ENCODE measurements around the gene GUCY2C. TPM values are rescaled to one million over a fixed set of nuclear protein-coding genes. Genes with fewer than 3 reads are reported as not detected.

GUCY2C gene
- total and polyA plus RNA-seq, 2 donors (not counting 3 experiments of a cell fraction or from before 2014, with no cell fraction given), result not detected

GRCh38 chr12:14650789-14651188 is 45.6 kb downstream of the GUCY2C start:
- no peak for TF ChIP-seq MYC (IDR thresholded peaks at IDR 0.05; ENCODE audit: low read depth, low read length)
- TF ChIP-seq EZH2 (IDR thresholded peaks at IDR 0.05; ENCODE audit: borderline replicate concordance, low read depth, low read length, severe bottlenecking), result no peak
- no peak for TF ChIP-seq POLR2AphosphoS5 (IDR thresholded peaks at IDR 0.05; ENCODE audit: insufficient read depth, low read depth, low read length)
- TF ChIP-seq MAX (IDR thresholded peaks at IDR 0.05; ENCODE audit: insufficient read depth, insufficient read length), result no peak
- no peak for TF ChIP-seq FOS (IDR thresholded peaks at IDR 0.05; ENCODE audit: borderline replicate concordance, insufficient read depth, low read length)
- TF ChIP-seq POLR2A (IDR thresholded peaks at IDR 0.05; ENCODE audit: low read depth, low read length), result no peak
- no peak for TF ChIP-seq CTCF (IDR thresholded peaks at IDR 0.05; ENCODE audit: extremely low read depth in 1 of 2, insufficient read depth in 1 of 2, low read depth in 1 of 2, low read length in 2 of 2)
- no peak for TF ChIP-seq GATA2 (IDR thresholded peaks at IDR 0.05; ENCODE audit: insufficient read depth, insufficient read length, low read depth, low read length)
- no peak for TF ChIP-seq JUN (IDR thresholded peaks at IDR 0.05; ENCODE audit: borderline replicate concordance, insufficient read depth, insufficient read length, low read depth)
- DNase-seq (ENCODE audit: low read depth, low spot score) (no peak), FAIRE-seq (no peak)
- dilution Hi-C loops (cut with MboI; ENCODE audit: extremely low pct_ligation_motif_present, low sequenced_read_pairs), result no loop called here
- H3K4me1 ChIP-seq (ENCODE audit: control insufficient read depth, extremely low read depth, insufficient read depth, low read length), result no peaks in the 10 kb centered on the region
- no peak overlapping the region for H3K4me2 ChIP-seq (ENCODE audit: insufficient read depth, low read length)
- intact Hi-C loops (cut with micrococcal nuclease), result no loop called here
- H3K79me2 ChIP-seq (ENCODE audit: control insufficient read depth, insufficient read depth, low read length), result no peaks in the 10 kb centered on the region
- BruUV-seq (replicated peaks), result no TSS peak
- no peak overlapping the region for H3K9ac ChIP-seq (replicated peaks; ENCODE audit: extremely low read depth, insufficient read depth, low read length)
- no peaks in the 10 kb centered on the region for H4K20me1 ChIP-seq (replicated peaks; ENCODE audit: control insufficient read depth, extremely low read depth, insufficient read depth, low read length)
- no peak overlapping the region for H3K4me3 ChIP-seq (replicated peaks in 1 of 3; ENCODE audit: insufficient read depth in 1 of 3, low read depth in 1 of 3, low read length in 3 of 3)
- no peak overlapping the region for H3K27ac ChIP-seq (ENCODE audit: insufficient read depth, low read depth, low read length)
- no peaks in the 10 kb centered on the region for H3K36me3 ChIP-seq (ENCODE audit: control insufficient read depth in 2 of 2, extremely low read depth in 1 of 2, insufficient read depth in 2 of 2, low read length in 2 of 2)
- no peaks in the 10 kb centered on the region for H3K27me3 ChIP-seq (ENCODE audit: control insufficient read depth in 2 of 2, insufficient read depth in 2 of 2, low read length in 2 of 2)
- no peaks in the 10 kb centered on the region for H3K9me3 ChIP-seq (replicated peaks; ENCODE audit: control insufficient read depth, insufficient read depth, low read length)
- no peaks in the 10 kb centered on the region for H3K9me1 ChIP-seq (replicated peaks; ENCODE audit: control insufficient read depth, extremely low read depth, insufficient read depth, low read length)
- no peak overlapping the region for H2AFZ ChIP-seq (ENCODE audit: low read depth, low read length)
- ChIA-PET CTCF (no interaction called here), POLR2A (no interaction called here)

Data from endothelial cell of umbilical vein (primary cell).